Motor neuron (in vitro differentiated cells): ENCODE data around the gene RIPPLY2. TPM values are rescaled to one million over a fixed set of nuclear protein-coding genes. Genes with fewer than 3 reads are reported as not detected.
"Not testable (repeated sequence)": the region's sequence is repeated elsewhere in the genome, so short reads cannot be mapped to it uniquely, and the experiment has no call there.

Experiments used
- ATAC-seq, 8 experiments: fragments of 200-7000 bp; cut with Tn5 transposase; replicated peaks in 6 of 8; 2 replicates each; pipeline ENCODE4 v1.8.0; 2021; ENCODE audit warnings: mild to moderate bottlenecking in 8 of 8, moderate library complexity in 8 of 8
- H3K27ac ChIP-seq, 2 donors: fragments of 250-450 bp; sonication (Bioruptor Pico); 2 replicates each; pipeline ENCODE4 v1.9.0; 2021; ENCODE audit warnings: antibody characterized with exemption in 2 of 2, mild to moderate bottlenecking in 2 of 2, moderate library complexity in 1 of 2
- H3K4me1 ChIP-seq, 2 donors: fragments of 250-450 bp; sonication (Bioruptor Pico); replicated peaks in 1 of 2; 2 replicates each; pipeline ENCODE4 v1.6.1; 2021; ENCODE audit warnings: antibody characterized with exemption in 2 of 2, mild to moderate bottlenecking in 2 of 2, moderate library complexity in 1 of 2
- H3K4me3 ChIP-seq, 5 donors: fragments of 250-450 bp; sonication (Bioruptor Pico); 2 replicates each; pipeline ENCODE4 v1.9.0; 2021; ENCODE audit warnings: antibody characterized with exemption in 5 of 5, mild to moderate bottlenecking in 5 of 5, moderate library complexity in 4 of 5
- WGBS, 10 experiments: fragments of 450-650 bp; shearing (Covaris generic); methylation state at CpG; one replicate each; pipeline ENCODE4 v1.0.0; 2022; 5-methylcytosine and 5-hydroxymethylcytosine counted together
- in situ Hi-C, 9 experiments: fragments of 400-800 bp; cut with MboI; loops; one replicate each; pipeline ENCODE4 v1.15.0; 2021; ENCODE audit warnings: low sequenced_read_pairs in 9 of 9, low pct_unique_long_range_greater_than_20kb in 2 of 9; ENCODE audit not compliant: unreplicated experiment in 9 of 9
- total RNA-seq, 8 experiments: library from RNA; unstranded; fragments of 300-600 nt; gene quantifications; 2 replicates each; pipeline versions ENCODE4 v1.2.3 to v1.2.4, GENCODE V29; 2022

The RIPPLY2 gene, protein sequence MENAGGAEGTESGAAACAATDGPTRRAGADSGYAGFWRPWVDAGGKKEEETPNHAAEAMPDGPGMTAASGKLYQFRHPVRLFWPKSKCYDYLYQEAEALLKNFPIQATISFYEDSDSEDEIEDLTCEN
- 10 to 100 TPM in 3 of 8 experiments, 1 to 10 TPM in 4, not detected in 1; 1.9 to 21.9 (median 8.1) TPM for total RNA-seq

DNA sequence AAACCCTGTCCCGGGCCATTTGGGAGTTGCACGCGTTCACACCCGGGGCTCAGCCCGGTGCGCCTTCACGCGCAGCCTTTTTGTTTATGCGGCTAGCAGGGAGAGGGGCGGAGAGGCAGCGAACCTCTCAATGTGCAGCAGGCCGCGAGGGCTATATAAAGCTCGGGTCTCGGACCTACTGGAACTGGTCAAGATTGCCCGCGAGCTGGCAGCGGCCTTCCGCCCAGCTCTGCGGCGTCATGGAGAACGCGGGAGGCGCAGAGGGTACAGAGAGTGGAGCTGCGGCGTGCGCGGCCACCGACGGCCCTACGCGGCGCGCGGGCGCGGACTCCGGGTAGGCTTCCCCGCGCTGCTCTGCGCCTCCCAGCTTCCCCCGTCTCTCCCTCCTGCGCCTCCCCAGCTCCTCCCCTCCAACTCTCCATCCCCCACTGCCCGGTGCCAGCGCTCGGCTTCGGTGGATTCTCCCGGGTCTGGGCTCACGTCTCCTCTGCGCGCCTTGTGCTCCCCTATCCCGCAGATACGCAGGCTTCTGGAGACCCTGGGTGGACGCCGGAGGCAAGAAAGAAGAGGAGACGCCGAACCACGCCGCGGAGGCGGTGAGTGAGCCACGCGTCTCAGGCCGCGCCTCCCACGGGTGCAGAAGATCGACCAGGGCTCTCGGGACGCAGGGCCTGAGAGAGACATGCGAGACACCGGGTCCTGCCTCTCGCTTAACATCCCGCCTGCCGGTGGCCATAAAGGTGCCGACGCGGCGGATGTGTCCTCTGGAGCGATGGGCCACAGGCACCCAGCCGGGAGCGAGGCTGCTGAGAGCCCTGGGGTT, at the start of gene RIPPLY2:
Gene RIPPLY2, plus strand, starts transcription at position 183 of the 823 bp plus-strand sequence. Its CDS starts 57 bp downstream, at position 240.
- in situ Hi-C loops = loop anchor here in 1 of 9 experiments (25.0 kb wide), 1 partner anchor 141 kb away; the partner anchor contains the start of gene SNAP91
- ATAC-seq = peak; percentile 92 to 97 (median 94)
- WGBS, 10 experiments = 0 to 8% (median 3%) methylated on average over 1 to 16 of the region's 81 CpGs; no CpG with 5 or more reads in 5 of the 10 experiments
- Histone ChIP-seq H3K4me1 (peaks cover 0 to 16% of the 10 kb centered on the region in 2 donors), H3K4me3 (peak within 1 kb of the TSS; percentile 39 to 48 (median 42)), H3K27ac (peak within 1 kb of the TSS; percentile 31 to 56)

DNA sequence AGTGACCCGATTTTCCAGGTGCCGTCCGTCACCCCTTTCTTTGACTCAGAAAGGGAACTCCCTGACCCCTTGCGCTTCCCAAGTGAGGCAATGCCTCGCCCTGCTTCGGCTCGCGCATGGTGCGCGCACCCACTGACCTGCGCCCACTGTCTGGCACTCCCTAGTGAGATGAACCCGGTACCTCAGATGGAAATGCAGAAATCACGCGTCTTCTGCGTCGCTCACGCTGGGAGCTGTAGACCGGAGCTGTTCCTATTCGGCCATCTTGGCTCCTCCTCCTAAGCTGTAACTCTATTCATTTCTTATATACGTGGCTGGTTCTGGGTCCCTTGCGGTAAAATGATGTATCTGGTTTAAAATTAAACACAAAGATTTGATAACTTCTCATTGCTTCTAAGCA, 49.7 kb upstream of the RIPPLY2 start:
- H3K4me3 ChIP-seq, H3K27ac ChIP-seq, in situ Hi-C loops, H3K4me1 ChIP-seq, ATAC-seq: not testable (repeated sequence)
- WGBS, 10 experiments = 60 to 100% (median 88%) methylated on average over 1 to 3 of the region's 21 CpGs; no CpG with 5 or more reads in 5 of the 10 experiments

DNA sequence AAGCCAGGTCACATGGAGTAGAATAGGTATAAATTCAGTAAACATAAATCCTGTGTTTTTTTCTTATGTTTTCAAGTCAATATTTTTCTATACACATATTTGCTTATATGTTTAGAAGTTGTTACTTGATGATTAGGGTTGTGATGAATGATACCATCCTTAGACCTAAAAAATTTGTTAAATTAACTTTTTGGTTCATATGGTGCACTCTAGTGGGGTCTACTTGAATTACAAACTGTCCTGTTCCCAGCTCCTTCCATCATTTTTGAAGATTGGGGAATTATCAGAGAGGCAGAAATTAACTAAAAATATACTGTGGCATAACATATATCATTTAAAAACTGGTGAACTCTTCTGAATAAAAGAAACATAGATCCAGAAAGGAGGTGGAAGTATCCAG, 48.3 kb upstream of the RIPPLY2 start:
- H3K4me1 ChIP-seq = no peaks in the 10 kb centered on the region
- H3K27ac ChIP-seq = no peak overlapping the region
- H3K4me3 ChIP-seq = no peak overlapping the region
- in situ Hi-C loops = no loop called here
- no peak for ATAC-seq

DNA sequence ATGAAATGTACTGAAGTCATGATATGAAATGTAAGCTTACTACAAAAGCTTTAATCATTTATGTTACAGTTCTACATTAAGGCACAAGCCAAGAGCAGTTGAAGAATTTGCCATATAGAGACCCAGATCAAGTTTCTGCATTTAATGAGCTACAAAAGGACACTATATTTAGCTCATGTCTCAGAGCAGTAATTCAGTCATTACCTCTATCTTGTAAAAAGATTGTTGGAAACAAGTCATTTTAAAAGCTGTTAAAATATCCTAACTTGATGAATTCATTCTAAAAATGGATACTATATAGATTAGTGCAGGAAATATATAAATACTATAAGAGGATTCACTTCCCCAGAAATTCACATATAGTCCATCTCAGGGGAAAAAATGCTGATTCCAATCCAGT, 45.2 kb upstream of the RIPPLY2 start:
- no peak overlapping the region for H3K27ac ChIP-seq
- in situ Hi-C loops = no loop called here

DNA sequence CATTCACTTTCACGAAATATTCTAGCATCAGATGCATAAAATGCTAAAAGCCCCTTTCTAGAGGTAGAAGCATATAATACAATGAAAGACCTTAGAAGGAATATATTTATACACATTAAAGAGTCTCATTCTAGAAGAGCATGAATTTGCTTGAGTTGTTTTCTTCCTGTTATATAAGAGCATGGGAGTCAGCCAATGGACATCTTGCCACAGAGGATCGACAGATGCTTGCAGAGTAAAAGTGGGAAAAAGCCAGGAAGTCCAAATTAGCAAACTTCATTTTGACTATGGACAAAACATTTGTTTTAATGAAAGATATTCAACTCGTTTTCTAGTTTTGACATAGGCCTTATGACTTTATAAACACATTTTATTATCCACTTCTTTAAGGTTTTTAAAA, 44.2 kb upstream of the RIPPLY2 start:
- no peak for ATAC-seq
- in situ Hi-C loops = no loop called here
- H3K4me3 ChIP-seq = no peak overlapping the region
- WGBS, 10 experiments = 0 to 90% (median 55%) methylated on average over 1 to 3 of the region's 3 CpGs
- H3K27ac ChIP-seq = no peak overlapping the region
- no peaks in the 10 kb centered on the region for H3K4me1 ChIP-seq

More for the DNA sequence above, 45.2 kb upstream of the RIPPLY2 start:
- Histone ChIP-seq H3K4me3 (no peak overlapping the region), H3K4me1 (no peaks in the 10 kb centered on the region)
- ATAC-seq = no peak

DNA sequence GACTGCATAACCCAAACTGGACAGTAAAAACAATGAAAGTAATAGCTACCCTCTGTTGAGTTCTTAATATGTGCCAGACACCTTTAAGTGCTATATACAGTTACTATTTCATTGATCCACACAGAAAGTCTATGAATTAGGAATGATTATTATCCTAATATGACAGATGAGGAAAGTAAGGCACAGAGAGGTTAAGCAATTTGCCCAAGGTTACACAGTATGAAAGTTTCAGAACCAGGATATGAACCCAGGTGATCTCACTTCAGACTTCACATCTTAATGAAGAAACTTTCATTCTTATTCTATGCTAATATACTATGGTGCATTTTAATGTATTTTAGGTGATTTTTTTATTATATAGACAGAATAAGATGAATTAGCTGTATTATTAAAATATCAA, 40.6 kb upstream of the RIPPLY2 start:
- H3K27ac ChIP-seq = no peak overlapping the region
- no peak overlapping the region for H3K4me3 ChIP-seq
- ATAC-seq = no peak
- no peaks in the 10 kb centered on the region for H3K4me1 ChIP-seq
- in situ Hi-C loops = no loop called here

DNA sequence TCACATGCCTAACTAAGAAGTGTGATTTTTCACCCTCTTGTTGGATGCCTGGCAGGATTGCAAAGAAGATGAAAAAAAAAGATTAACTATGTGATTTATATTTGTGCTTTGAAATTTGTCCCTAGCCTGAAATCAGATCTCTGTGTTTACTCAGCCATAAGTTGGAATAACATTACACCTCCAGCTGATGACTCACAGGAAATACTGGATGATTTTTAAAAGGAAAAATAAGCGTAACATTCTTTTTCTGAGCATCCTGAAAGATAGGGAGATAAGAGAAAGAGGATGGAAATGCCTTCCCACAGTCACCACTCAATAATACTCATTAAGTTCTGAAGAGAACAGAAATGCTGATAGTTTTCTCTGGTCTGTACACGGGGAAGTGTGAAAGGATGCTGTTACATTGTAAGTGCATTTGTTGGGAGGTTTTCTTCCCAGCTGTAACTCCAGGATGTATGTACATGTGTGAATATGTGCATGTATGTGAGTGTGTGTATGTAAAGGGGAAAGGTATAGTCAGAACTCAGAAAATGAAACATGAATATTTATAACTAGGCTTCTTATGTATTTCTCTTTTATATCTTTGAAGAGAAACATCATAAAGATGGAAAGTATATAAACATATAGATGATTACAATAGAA, 37.4 kb upstream of the RIPPLY2 start:
- WGBS, 10 experiments = 0 to 100% (median 38%) methylated on average over 1 to 2 of the region's 2 CpGs; no CpG with 5 or more reads in 2 of the 10 experiments
- no peak overlapping the region for H3K4me3 ChIP-seq
- in situ Hi-C loops = no loop called here

DNA sequence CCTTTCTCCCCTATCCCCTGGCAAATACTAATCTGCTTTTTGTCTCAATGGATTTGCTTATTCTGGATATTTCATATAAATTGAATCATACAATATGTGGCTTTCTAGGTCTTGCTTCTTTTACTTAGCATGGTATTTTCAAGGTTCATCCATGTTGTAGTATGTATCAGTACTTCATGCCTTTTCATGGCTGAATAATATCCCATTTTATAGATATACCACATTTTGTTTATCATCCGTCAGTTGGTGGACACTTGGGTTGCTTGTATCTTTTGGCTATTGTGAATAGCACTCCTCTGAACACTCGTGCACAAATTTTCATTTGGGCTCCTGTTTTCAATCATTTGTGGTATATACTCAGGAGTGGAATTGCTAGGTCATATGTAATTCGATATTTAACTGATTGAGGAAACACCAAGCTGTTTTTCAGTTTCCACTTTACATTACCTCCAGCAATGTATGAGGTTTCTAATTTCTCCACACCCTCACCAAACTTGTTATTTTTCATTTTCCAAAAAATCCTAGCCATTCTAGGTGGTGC, 30.5 kb upstream of the RIPPLY2 start:
- no peak for ATAC-seq
- in situ Hi-C loops = no loop called here
- 15 to 100% (median 76%) methylated on average over 1 to 3 of the region's 3 CpGs for WGBS, 10 experiments
- no peaks in the 10 kb centered on the region for H3K4me1 ChIP-seq
- no peak overlapping the region for H3K27ac ChIP-seq
- H3K4me3 ChIP-seq = no peak overlapping the region

More for the DNA sequence above, 37.4 kb upstream of the RIPPLY2 start:
- no peaks in the 10 kb centered on the region for H3K4me1 ChIP-seq
- peak in 7 of 8 experiments; percentile 19 to 83 (median 50) for ATAC-seq
- H3K27ac ChIP-seq = no peak overlapping the region

DNA sequence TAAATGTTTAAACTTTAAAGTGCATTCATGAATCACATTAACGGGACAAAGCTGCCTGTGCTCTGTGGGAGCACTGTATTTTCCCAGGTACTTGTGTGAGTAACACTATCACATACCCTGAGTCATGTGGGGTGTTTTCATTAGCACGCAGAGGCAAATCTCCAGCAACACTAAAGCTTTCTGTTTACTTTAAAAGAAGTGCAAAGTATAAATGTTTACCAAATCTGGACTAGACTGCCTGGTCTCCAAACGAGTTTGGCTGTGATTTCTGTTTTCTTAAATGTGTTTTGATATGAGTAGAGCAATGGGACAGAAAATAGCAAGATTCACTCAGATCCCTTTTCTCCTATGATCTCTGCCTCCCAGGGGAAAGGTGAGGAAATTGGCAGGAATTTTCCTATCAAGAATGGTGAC, 28.8 kb upstream of the RIPPLY2 start:
- no peaks in the 10 kb centered on the region for H3K4me1 ChIP-seq
- ATAC-seq = peak in 3 of 8 experiments; percentile 48 to 65 (median 58)
- 0 to 80% (median 43%) methylated on average over 1 to 3 of the region's 3 CpGs for WGBS, 10 experiments
- in situ Hi-C loops = no loop called here
- H3K27ac ChIP-seq = no peak overlapping the region
- no peak overlapping the region for H3K4me3 ChIP-seq

DNA sequence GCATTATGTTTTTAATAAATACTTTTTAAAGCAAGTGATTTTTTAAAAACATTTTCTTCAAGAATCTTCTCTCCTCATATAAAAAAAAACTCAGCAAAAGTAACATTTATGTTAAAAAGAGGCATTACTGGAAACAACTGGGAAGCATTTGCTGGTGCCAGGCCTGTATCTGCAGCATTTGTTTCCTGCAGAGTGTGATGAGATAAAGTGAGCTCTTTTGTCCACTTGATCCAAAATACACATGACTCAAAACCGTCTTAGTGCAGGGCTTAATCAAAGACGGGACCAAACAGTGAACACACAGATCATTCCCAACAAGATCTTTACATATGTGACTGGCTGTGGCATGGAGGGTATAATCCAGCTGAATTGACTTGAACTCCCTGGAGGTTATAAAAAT, 28.3 kb upstream of the RIPPLY2 start:
- no peak overlapping the region for H3K27ac ChIP-seq
- peak in 1 of 8 experiments; percentile 36 for ATAC-seq
- no peaks in the 10 kb centered on the region for H3K4me1 ChIP-seq
- H3K4me3 ChIP-seq = no peak overlapping the region
- 6 to 60% (median 31%) methylated on average over 1 to 2 of the region's 2 CpGs; no CpG with 5 or more reads in 2 of the 10 experiments for WGBS, 10 experiments
- in situ Hi-C loops = loop anchor here in 1 of 9 experiments (25.0 kb wide), 1 partner anchor 113 kb away; the partner anchor contains the start of gene SNAP91

DNA sequence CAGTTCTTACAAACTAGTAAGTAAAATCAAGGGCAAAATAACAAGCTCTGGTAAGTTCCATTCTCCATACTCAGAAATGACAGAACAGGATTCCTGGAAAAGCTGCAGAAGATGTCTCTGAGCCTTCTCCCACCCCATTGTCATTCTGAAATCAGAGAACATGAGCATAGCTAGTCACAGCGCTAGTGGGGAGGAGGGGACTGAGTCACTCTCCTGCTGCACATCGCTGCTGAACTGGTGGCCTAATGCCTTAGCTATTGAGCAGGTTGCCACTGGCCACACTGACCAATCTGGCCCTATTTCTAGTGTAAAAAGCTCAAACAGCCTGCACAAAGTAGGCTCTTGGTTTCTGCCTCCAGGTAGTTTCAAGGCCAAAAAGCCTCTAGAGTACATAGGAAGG, 26.1 kb upstream of the RIPPLY2 start:
- no peak overlapping the region for H3K4me3 ChIP-seq
- WGBS, 10 experiments = 0 to 67% (median 20%) methylated on average over 1 to 2 of the region's 2 CpGs; no CpG with 5 or more reads in 5 of the 10 experiments
- no peak overlapping the region for H3K27ac ChIP-seq
- ATAC-seq = peak in 6 of 8 experiments; percentile 58 to 73 (median 66)
- in situ Hi-C loops = loop anchor here in 1 of 9 experiments (25.0 kb wide), 1 partner anchor 115 kb away; the partner anchor contains the start of gene SNAP91
- no peaks in the 10 kb centered on the region for H3K4me1 ChIP-seq

DNA sequence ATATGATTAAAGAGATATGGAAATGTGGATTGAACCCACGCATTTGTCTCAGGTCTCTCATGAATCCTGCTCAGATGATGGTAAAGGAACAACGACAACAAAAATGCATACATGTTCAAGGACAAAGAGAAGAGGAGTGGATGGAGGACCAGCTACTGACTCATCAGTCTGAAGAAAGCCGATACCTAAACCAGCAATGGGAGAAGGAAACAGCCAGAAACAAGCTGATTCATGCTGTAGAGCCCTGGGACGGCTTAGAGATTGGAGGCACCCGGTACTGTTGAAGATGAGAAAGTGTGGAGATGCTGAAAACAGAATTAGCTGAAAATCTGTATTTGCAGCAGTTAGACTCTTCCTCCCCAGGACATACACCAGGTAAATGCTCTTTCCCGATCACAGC, 14.4 kb upstream of the RIPPLY2 start:
- Histone ChIP-seq H3K4me1 (no peaks in the 10 kb centered on the region), H3K4me3 (no peak overlapping the region), H3K27ac (no peak overlapping the region)
- in situ Hi-C loops = loop anchor here in 1 of 9 experiments (25.0 kb wide), 1 partner anchor 126 kb away; the partner anchor contains the start of gene SNAP91
- ATAC-seq = peak in 2 of 8 experiments; percentile 41 to 75
- WGBS, 10 experiments = 0 to 91% (median 72%) methylated on average over 1 to 6 of the region's 6 CpGs

DNA sequence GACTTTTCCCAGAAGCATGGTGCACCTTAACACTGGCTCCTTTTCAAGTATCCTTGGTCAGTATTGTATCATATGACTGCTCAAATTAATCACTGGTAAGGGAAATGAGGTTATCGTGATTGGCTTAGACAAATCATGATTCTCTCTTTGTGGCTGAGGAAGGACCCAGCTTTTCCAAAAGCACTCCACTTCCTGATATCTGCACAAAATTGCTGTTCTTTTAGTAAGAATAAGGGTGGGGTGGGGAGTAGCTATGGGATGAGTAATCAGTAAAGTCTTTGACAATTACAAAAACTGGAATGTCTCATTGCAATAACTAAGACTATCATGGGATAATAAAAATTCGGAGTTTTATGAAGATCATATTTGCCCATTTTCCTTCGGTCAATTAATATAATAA, 9.0 kb upstream of the RIPPLY2 start:
- ATAC-seq = peak in 2 of 8 experiments; percentile 18 to 46
- no peak overlapping the region for H3K27ac ChIP-seq
- H3K4me3 ChIP-seq = no peak overlapping the region
- 40 to 100% (median 91%) methylated on average over 1 to 3 of the region's 3 CpGs; no CpG with 5 or more reads in 1 of the 10 experiments for WGBS, 10 experiments
- no peaks in the 10 kb centered on the region for H3K4me1 ChIP-seq
- in situ Hi-C loops = loop anchor here in 1 of 9 experiments (25.0 kb wide), 1 partner anchor 132 kb away; the partner anchor contains the start of gene SNAP91
